ENCODE data around the gene ATP2A1.
A peak's percentile ranks its signal among the peaks of the same experiment; 100 is the strongest.
"Not testable (repeated sequence)": the region's sequence is repeated elsewhere in the genome, so short reads cannot be mapped to it uniquely, and the experiment has no call there.

ATP2A1 gene

DNA sequence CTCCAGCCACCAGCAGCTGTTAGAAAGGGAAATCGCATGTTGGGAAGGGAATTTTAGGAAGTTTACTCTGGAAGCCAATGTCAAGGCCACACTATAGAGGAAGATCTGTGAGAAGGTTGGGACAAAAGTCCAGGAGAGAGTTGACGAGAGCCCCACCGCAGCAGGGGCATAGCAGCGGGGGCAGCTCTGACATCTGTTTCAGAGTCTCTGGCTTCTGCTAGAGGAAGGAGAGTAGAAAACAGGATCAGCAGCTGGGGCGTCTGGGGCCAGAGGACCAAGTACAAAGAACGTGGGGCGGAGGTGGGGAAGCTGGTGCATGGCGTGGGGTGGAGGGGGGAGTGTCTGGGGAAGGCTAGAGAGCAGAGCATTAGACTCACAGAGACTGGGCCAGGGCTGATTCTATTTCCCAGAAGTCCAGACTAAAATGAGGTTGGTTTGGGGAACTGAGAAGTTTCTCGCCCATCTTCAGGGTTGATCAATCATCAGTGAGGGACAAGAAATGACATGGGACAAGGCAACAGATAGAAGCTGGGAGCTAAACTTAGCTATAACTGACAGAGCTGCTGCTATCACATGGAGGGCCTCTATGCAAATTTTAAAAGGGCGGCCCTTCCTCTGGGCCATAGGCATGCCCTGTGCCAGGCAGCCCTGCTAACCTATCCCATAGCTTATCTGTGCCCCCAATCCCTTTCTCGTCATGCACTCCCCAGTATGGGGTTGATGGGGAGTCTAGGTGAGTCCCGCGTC is 45.5 kb downstream of the ATP2A1 start:
- POLR2A ChIA-PET, result interaction anchor here (1.0 to 2.3 kb wide), 4 partner anchors 12 to 61 kb away, joined by 3 to 8 read pairs (median 4); partner anchors contain the start of gene NFATC2IP
- CTCF ChIA-PET, result no interaction called here
- DNase-seq (ENCODE audit: extremely low spot score), result no peak
- TF ChIP-seq L3MBTL2 (conservative IDR thresholded peaks at IDR 0.05) (no peak), ZNF384 (IDR thresholded peaks at IDR 0.05) (no peak), FOXK2 (IDR thresholded peaks at IDR 0.05) (no peak), TARDBP (IDR thresholded peaks at IDR 0.05) (no peak), SUZ12 (IDR thresholded peaks at IDR 0.05) (no peak), FOXM1 (IDR thresholded peaks at IDR 0.05; ENCODE audit: borderline replicate concordance) (no peak)

DNA sequence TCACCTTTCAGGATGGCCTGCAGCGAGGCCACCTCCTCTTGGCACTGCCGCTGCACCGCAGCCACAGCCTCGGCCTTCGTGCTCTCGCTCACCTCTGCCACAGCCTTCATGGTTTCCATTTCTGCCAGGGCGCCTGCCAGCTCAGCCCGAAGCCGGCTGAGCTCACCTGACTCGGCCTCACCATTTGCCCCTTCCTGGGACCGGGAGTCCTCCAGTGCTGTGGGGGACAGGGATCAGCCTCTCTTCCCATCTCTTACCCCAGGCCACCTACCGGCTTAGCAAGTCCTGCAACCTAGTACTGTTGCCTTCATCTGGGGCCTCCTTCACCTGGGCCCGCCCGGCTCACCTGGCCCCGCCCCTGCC is 46.1 kb downstream of the ATP2A1 start:
- TF ChIP-seq BHLHE40 (IDR thresholded peaks at IDR 0.05; ENCODE audit: borderline replicate concordance), result no peak
- TF ChIP-seq ZNF384 (IDR thresholded peaks at IDR 0.05), result no peak
- no peak for TF ChIP-seq FOXK2 (IDR thresholded peaks at IDR 0.05)
- TF ChIP-seq TARDBP (IDR thresholded peaks at IDR 0.05), result no peak
- no peak for TF ChIP-seq LEF1 (IDR thresholded peaks at IDR 0.05; ENCODE audit: borderline replicate concordance)
- no peak for TF ChIP-seq ARNT (IDR thresholded peaks at IDR 0.05)
- TF ChIP-seq ELF4 (IDR thresholded peaks at IDR 0.05), result no peak
- TF ChIP-seq SP1 (IDR thresholded peaks at IDR 0.05), result no peak
- TF ChIP-seq, protein P1, sequence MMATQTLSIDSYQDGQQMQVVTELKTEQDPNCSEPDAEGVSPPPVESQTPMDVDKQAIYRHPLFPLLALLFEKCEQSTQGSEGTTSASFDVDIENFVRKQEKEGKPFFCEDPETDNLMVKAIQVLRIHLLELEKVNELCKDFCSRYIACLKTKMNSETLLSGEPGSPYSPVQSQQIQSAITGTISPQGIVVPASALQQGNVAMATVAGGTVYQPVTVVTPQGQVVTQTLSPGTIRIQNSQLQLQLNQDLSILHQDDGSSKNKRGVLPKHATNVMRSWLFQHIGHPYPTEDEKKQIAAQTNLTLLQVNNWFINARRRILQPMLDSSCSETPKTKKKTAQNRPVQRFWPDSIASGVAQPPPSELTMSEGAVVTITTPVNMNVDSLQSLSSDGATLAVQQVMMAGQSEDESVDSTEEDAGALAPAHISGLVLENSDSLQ (IDR thresholded peaks at IDR 0.05), result no peak
- no peak for TF ChIP-seq SUZ12 (IDR thresholded peaks at IDR 0.05)
- TF ChIP-seq NFRKB (IDR thresholded peaks at IDR 0.05), result no peak
- no peak for TF ChIP-seq FOXA1 (IDR thresholded peaks at IDR 0.05)
- TF ChIP-seq HDGF (IDR thresholded peaks at IDR 0.05; ENCODE audit: borderline replicate concordance), result no peak
- TF ChIP-seq CTBP1 (IDR thresholded peaks at IDR 0.05; ENCODE audit: borderline replicate concordance), result no peak
- TF ChIP-seq FOXM1 (IDR thresholded peaks at IDR 0.05; ENCODE audit: borderline replicate concordance), result no peak
- POLR2A ChIA-PET, result interaction anchor here (0.9 to 2.3 kb wide), 2 partner anchors 21 to 76 kb away, joined by 3 to 8 read pairs; no protein-coding TSS in a partner anchor
- CTCF ChIA-PET, result no interaction called here
- DNase-seq (ENCODE audit: extremely low spot score), result no peak

DNA sequence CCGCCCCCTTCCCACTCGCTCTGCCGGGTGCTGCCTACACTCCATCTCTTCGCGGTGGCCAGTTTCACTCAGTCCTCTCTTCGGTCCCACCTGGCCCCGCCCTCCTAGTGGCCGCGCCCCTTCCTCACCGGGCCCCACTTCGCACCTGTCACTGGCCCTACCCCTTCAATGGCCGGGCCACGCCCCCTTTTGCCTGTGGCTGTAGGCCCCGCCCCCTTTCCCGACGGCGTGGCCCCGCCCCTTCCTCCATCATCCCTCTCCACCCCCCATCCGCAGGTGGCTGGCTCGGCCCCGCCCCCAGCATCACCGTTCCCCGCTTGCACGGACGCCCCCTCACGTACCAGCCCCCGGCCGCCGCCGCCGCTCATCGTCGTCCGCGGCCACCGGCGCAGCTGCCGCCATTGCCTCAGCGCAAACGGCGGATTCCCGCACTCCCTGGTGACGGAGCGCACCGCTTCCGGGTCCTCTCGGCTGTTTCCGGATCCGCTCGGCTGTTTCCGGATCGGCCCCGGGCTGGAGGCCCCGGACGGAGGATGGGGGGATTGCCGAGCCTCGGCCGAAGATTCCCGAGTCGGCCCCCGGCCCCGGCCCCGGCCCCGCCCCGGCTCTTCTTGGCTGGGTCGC is 46.6 kb downstream of the ATP2A1 start, which contains the start of gene RABEP2:
Gene RABEP2, minus strand, starts transcription at position 477 of the 624 bp plus-strand sequence. Its CDS starts 75 bp downstream, at position 402.
- ChIA-PET POLR2A (interaction anchor here (0.9 to 2.4 kb wide), 4 partner anchors 11 to 76 kb away, joined by 3 to 16 read pairs (median 6); no protein-coding TSS in a partner anchor), CTCF (no interaction called here)
- DNase-seq (ENCODE audit: extremely low spot score), result peak; percentile 99
- TF ChIP-seq ELF4 (IDR thresholded peaks at IDR 0.05), result peak; percentile 78; the same call in 1 of the 2 replicates
- no peak for TF ChIP-seq LEF1 (IDR thresholded peaks at IDR 0.05; ENCODE audit: borderline replicate concordance)
- TF ChIP-seq FOXA1 (IDR thresholded peaks at IDR 0.05), result no peak
- no peak for TF ChIP-seq SUZ12 (IDR thresholded peaks at IDR 0.05)
- no peak for TF ChIP-seq FOXM1 (IDR thresholded peaks at IDR 0.05; ENCODE audit: borderline replicate concordance)
- peak; percentile 74 for TF ChIP-seq SP1 (IDR thresholded peaks at IDR 0.05)
- TF ChIP-seq NFRKB (IDR thresholded peaks at IDR 0.05), result no peak
- no peak for TF ChIP-seq HDGF (IDR thresholded peaks at IDR 0.05; ENCODE audit: borderline replicate concordance)
- TF ChIP-seq ARNT (IDR thresholded peaks at IDR 0.05), result no peak
- TF ChIP-seq ZNF384 (IDR thresholded peaks at IDR 0.05), result no peak
- TF ChIP-seq L3MBTL2 (conservative IDR thresholded peaks at IDR 0.05), result peak; percentile 71
- TF ChIP-seq TARDBP (IDR thresholded peaks at IDR 0.05), result no peak
- TF ChIP-seq, protein P1 (IDR thresholded peaks at IDR 0.05), result no peak
- no peak for TF ChIP-seq CTBP1 (IDR thresholded peaks at IDR 0.05; ENCODE audit: borderline replicate concordance)
- TF ChIP-seq FOXK2 (IDR thresholded peaks at IDR 0.05), result no peak

DNA sequence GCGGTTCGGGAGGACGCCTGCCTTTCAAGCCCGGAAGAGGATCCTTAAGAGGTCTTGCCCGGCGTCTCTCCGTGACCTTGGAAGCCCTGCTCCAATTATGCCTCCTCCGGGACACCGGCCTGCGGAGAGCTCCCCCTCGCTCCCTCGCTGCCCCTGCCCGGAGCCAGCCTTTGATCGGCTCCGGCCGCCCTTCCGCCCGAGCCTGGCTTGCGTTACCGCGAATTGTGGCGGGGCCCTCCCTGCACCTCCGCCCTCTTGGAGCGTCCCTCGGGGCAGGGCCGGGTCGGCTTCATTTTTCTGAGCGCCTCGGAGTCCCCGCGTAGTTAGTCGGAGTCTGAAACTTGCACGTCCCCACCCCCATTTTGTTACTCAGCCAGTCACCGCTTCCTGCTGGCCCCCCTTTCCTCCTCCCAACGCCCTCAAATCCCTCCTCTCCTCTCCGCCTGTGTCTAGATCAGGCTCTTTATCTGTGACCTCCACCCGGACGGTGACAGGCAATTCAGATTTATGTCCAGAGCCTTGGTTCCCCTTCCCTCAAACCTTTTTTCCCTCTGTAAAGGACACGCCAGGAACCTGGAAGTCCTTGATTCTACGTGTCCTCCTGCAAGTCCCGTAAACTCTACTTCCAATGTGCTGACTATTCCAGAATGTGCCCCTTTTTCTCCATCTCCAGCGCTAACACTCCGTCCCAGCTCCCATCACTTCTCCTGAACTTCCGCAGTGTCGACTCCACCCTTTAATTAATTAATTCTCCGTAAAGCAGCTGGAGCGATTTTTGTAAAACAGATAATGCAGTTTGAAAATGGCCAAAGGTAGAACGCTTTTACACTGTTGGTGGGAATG is 47.3 kb downstream of the ATP2A1 start:
- TF ChIP-seq, protein P1 (IDR thresholded peaks at IDR 0.05), result peak; percentile 87
- no peak for TF ChIP-seq FOXK2 (IDR thresholded peaks at IDR 0.05)
- CTCF ChIA-PET, result interaction anchor here (1.0 kb wide), 1 partner anchor 20 kb away, joined by 4 read pairs; no protein-coding TSS in a partner anchor
- DNase-seq (ENCODE audit: extremely low spot score), result peak; percentile 72
- POLR2A ChIA-PET, result interaction anchor here (0.7 to 2.4 kb wide), 4 partner anchors 11 to 77 kb away, joined by 3 to 16 read pairs (median 3); partner anchors contain the start of gene SH2B1

DNA sequence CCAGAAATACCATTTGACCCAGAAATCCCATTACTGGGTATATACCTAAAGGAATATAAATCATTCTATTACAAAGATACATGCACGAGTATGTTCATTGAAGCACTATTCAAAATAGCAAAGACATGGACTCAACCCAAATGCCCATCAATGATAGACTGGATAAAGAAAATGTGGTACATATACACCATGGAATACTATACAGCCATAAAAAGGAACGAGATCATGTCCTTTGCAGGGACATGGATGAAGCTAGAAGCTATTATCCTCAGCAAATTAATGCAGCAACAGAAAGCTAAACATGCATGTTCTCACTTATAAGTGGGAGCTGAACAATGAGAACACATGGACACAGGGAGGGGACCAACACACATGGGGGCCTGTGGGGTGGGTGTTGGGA is 48.0 kb downstream of the ATP2A1 start:
- ChIA-PET CTCF (interaction anchor here (1.0 kb wide), 1 partner anchor 19 kb away, joined by 4 read pairs; no protein-coding TSS in a partner anchor), POLR2A (interaction anchor here (0.7 to 2.4 kb wide), 3 partner anchors 10 to 62 kb away, joined by 3 to 16 read pairs (median 3); partner anchors contain the start of genes NFATC2IP and SH2B1)
- not testable (repeated sequence) for DNase-seq (ENCODE audit: extremely low spot score)

Data from HEK293T (cell line).